GM21825 (cell line): Measurements from ENCODE around the gene LCE1B.

Experiments
- ATAC-seq: cut with Tn5 transposase; IDR thresholded peaks from one replicate; pipeline ENCODE4 v1.9.1; 2021; ENCODE audit warnings: mild to moderate bottlenecking, moderate library complexity; ENCODE audit not compliant: unreplicated experiment

The LCE1B gene

DNA sequence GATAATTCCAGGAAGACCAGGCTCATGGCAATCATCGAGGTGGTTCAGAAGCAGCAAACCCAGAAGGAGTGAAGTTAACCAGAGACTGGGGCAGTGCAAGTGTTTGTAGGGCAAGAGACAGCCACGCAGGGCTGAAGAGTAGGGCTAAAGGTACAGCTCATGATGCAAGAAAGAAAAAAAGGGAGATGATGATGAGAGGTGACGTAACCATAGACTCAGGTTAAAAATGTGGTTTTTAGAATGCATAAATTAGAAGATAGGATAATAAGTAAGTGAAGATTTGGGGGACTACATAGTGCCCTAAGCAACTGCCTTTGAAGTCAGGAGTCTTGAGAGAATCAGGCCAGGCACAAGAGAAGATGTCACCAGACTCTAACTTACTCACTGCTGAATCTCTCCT is 48.4 kb downstream of the LCE1B start:
- ATAC-seq, result no peak

DNA sequence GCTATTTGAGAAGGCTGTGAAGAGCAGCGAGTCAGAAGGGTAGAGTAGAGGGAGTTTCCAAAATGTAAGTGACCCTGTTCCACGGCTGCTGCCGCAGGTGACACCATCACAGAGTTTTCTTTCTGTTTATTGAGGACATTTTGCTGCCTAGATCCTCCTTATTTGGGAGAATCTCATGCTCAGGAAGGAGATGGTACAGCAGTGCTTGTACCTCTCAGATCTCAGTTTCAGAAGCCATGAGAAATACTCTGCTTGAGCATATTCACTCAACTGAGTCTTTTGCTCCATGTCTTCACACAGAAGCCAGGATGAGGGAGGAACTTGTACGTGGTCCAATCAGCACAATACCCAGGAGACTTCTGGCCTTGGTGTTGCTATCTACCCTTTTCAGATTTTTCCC is 49.6 kb downstream of the LCE1B start:
- no peak for ATAC-seq
